ENCODE results near the gene DLG5.

DNA sequence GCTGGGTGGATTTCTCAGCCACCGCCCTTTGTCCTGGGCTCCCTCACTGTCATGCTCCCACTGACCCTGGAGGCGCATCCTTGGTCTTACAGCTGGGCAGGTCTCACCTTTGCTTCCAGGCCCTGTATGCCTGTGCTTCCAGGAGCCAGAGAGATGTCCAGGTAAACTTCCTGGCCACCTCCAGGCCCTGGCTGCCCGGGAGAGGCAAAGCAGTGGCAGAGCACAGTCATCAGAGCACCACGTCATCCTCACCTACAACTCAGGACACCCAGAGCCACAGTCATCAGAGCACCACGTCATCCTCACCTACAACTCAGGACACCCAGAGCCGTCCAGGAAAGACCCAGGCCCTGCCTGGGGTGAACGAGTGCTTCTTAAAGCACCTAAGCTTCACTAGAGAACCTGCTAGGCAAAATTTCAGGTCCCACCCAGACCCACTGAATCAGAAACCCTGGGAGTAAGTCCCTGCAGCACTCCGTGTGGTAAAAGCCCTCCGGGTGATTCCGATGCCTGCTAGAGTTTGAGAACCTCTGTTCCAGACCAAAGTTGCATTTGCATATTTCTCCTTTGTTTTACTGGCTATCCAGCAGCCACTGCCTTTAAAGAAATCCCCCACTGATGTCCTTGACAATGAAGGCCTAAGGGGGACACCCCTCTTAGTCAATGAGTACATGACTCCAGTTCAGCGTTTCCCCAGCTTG is 62.3 kb downstream of the DLG5 start:
- TF ChIP-seq, protein P1, sequence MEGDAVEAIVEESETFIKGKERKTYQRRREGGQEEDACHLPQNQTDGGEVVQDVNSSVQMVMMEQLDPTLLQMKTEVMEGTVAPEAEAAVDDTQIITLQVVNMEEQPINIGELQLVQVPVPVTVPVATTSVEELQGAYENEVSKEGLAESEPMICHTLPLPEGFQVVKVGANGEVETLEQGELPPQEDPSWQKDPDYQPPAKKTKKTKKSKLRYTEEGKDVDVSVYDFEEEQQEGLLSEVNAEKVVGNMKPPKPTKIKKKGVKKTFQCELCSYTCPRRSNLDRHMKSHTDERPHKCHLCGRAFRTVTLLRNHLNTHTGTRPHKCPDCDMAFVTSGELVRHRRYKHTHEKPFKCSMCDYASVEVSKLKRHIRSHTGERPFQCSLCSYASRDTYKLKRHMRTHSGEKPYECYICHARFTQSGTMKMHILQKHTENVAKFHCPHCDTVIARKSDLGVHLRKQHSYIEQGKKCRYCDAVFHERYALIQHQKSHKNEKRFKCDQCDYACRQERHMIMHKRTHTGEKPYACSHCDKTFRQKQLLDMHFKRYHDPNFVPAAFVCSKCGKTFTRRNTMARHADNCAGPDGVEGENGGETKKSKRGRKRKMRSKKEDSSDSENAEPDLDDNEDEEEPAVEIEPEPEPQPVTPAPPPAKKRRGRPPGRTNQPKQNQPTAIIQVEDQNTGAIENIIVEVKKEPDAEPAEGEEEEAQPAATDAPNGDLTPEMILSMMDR (IDR thresholded peaks at IDR 0.05) = no peak
- TF ChIP-seq POLR2A (IDR thresholded peaks at IDR 0.05) (no peak), EP300 (IDR thresholded peaks at IDR 0.05) (no peak), POLR2AphosphoS5 (IDR thresholded peaks at IDR 0.05) (no peak)

Measured in gastroesophageal sphincter (tissue), 3 donors.